Uterus (tissue), 2 donors: ENCODE data around the gene HDAC7.

Experiments used
- CTCF ChIP-seq, 4 experiments: fragments of 200-600 bp in 2 of 4; fragments of 450-650 bp in 2 of 4; sonication (generic) in 2 of 4; IDR thresholded peaks; one replicate each; pipeline ENCODE4 v1.5.1; 2016 to 2019; ENCODE audit warnings: antibody characterized with exemption in 4 of 4, mild to moderate bottlenecking in 2 of 4, moderate library complexity in 1 of 4
- POLR2A ChIP-seq, 2 donors: fragments of 450-650 bp; IDR thresholded peaks; one replicate each; pipeline ENCODE4 v1.6.1; 2016; ENCODE audit warnings: antibody characterized with exemption in 2 of 2, mild to moderate bottlenecking in 1 of 2, moderate library complexity in 1 of 2

DNA sequence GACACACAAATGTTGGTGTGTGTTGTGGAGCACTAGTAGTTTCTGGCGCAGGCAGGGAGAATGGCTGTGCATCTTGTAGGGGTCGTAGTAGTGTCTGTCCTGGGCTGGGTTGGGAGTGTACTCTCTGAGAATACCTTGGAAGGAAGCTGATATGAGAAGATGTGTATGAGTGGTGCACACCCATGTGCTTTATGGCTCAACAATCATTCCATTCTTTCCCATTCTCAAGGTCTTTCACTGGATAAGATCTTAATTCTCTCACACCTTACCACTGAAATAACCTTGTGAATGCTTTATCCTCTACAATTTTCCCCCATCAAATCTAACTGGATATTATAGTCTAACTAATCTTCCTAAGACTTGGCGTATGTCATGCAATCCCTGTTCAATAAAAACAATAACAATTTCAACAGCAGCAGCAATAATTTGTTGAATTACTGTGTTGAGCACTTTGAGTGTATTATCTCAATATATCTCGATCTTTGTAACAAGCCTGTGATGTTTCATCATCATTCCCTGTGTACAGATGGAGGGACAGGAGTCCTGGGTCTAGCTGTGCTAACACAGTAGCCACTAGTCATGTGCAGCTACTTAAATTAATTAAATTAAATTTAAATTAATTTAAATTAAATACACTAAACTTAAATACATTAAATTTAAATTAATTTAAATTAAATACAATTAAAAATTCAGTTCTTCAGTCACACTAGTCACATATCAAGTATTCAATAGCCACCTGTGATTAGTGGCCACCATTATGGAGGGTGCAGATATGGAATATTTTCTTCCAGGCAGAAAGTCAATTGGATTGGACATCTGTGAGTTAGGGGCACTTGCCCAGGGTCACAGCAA lies 50.2 kb downstream of the HDAC7 start:
- TF ChIP-seq CTCF (IDR thresholded peaks at IDR 0.05), result no peak
- TF ChIP-seq POLR2A (IDR thresholded peaks at IDR 0.05), result no peak
